GM23338 (cell line): Measurements from ENCODE around the gene KDM4B.

Experiments used
- CREB1 ChIP-seq: fragments of 250-450 bp; sonication (Bioruptor Pico); IDR thresholded peaks from 2 replicates; pipeline ENCODE4 v1.5.0; 2020; ENCODE audit warnings: low read depth, mild to moderate bottlenecking, moderate library complexity
- CTCF ChIP-seq, 2 experiments: fragments of 200-600 bp in 1 of 2; sonication (generic) in 1 of 2; conservative IDR thresholded peaks; 2 replicates each; pipeline versions ENCODE4 v1.5.1 to v1.6.1; 2016 to 2017; ENCODE audit warnings: antibody characterized with exemption in 2 of 2, low read depth in 2 of 2, mild to moderate bottlenecking in 2 of 2, moderate library complexity in 1 of 2
- JUNB ChIP-seq: IDR thresholded peaks from one replicate; pipeline ENCODE4 v1.6.1; 2016; ENCODE audit warnings: antibody characterized with exemption; ENCODE audit not compliant: unreplicated experiment
- POLR2AphosphoS5 ChIP-seq: IDR thresholded peaks from 2 replicates; pipeline ENCODE4 v1.6.1; 2016; ENCODE audit warnings: antibody characterized with exemption, low read depth

- TF ChIP-seq POLR2AphosphoS5 (no peak), JUNB (no peak), CTCF (conservative IDR thresholded peaks at IDR 0.05; ENCODE audit: low read depth in 2 of 2) (no peak), CREB1 (CRISPR knock-in tag) (no peak)
Observed at GRCh38 chr19:5079071-5079774, 110.3 kb downstream of the KDM4B start.
